HepG2 (cell line): ENCODE data around the gene MXRA8. TPM values are rescaled to one million over a fixed set of nuclear protein-coding genes. Genes with fewer than 3 reads are reported as not detected.

Experiments
- ATAC-seq: fragments of 200-7000 bp; cut with Tn5 transposase; 3 replicates; pipeline ENCODE4 v1.9.1; 2020; ENCODE audit warnings: mild to moderate bottlenecking, moderate library complexity
- BruUV-seq: library from RNA; stranded (reverse); fragments of 400-500 nt; replicated peaks from 2 replicates; lab custom pipeline; 2021; lab: Mats Ljungman, UMichigan
- CTCF ChIA-PET: fragments of 300-600 bp; formaldehyde crosslinking; extraction: SDS; loops from one replicate; lab custom pipeline; 2021; ENCODE audit warnings: low total read pairs, inconsistent platforms, low intra/inter-chr PET ratio; lab: Yijun Ruan, JAX
- POLR2A ChIA-PET: fragments of 350-600 bp; sonication (Branson Sonifier 250); formaldehyde crosslinking; loops from one replicate; lab custom pipeline; 2020; ENCODE audit warnings: antibody characterized with exemption, inconsistent platforms; lab: Yijun Ruan, JAX
- DNase-seq: peaks from one replicate; pipeline ENCODE4 v3.0.0-alpha.2; 2015; ENCODE audit warnings: low spot score
- FAIRE-seq: peaks from 3 replicates; lab custom pipeline; 2011; peaks lifted over from hg19 to GRCh38; lab: Jason Lieb, UNC
- H2AFZ ChIP-seq: one replicate; pipeline ENCODE4 v1.6.1; 2011; ENCODE audit warnings: low read length, inconsistent platforms
- H3K27ac ChIP-seq: fragments of 300-600 bp; 3 replicates; pipeline ENCODE4 v1.8.0; 2011; ENCODE audit warnings: mixed run types, mild to moderate bottlenecking, mixed read lengths, low read length, inconsistent platforms; ENCODE audit not compliant: insufficient read depth; ENCODE audit errors: extremely low read length
- H3K27me3 ChIP-seq, 2 experiments: fragments of 200-600 bp in 1 of 2; 2 replicates in 1 of 2; 3 replicates in 1 of 2; pipeline versions ENCODE4 v1.6.0 to v1.8.0; 2011; ENCODE audit warnings: low read length in 2 of 2, mild to moderate bottlenecking in 2 of 2, moderate library complexity in 2 of 2, inconsistent platforms in 1 of 2; ENCODE audit not compliant: insufficient read depth in 2 of 2, control insufficient read depth in 1 of 2
- H3K36me3 ChIP-seq, 2 experiments: fragments of 200-600 bp in 1 of 2; replicated peaks in 1 of 2; 2 replicates in 1 of 2; 3 replicates in 1 of 2; pipeline versions ENCODE4 v1.5.1 to v1.8.0; 2011; ENCODE audit warnings: low read length in 2 of 2, inconsistent platforms in 1 of 2; ENCODE audit not compliant: insufficient read depth in 2 of 2, control insufficient read depth in 1 of 2
- H3K4me1 ChIP-seq: 2 replicates; pipeline ENCODE4 v1.5.1; 2012; ENCODE audit warnings: low read length, inconsistent platforms; ENCODE audit not compliant: insufficient read depth
- H3K4me2 ChIP-seq: 2 replicates; pipeline ENCODE4 v1.6.0; 2011; ENCODE audit warnings: low read depth, low read length, inconsistent platforms
- H3K4me3 ChIP-seq, 3 experiments: fragments of 200-600 bp in 1 of 3; sonication (generic), shearing (Covaris generic) in 1 of 3; replicated peaks in 1 of 3; 2 replicates each; pipeline ENCODE4 v1.5.1; 2011 to 2016; ENCODE audit warnings: low read length in 3 of 3, inconsistent platforms in 2 of 3, low read depth in 2 of 3, mild to moderate bottlenecking in 2 of 3, control low read depth in 1 of 3, mixed read lengths in 1 of 3; ENCODE audit not compliant: insufficient read depth in 1 of 3
- H3K79me2 ChIP-seq: one replicate; pipeline ENCODE4 v1.6.1; 2011; ENCODE audit warnings: low read length, inconsistent platforms; ENCODE audit not compliant: insufficient read depth
- H3K9ac ChIP-seq: 2 replicates; pipeline ENCODE4 v1.6.0; 2011; ENCODE audit warnings: mild to moderate bottlenecking, low read depth, low read length, inconsistent platforms; ENCODE audit not compliant: insufficient read depth
- H3K9me3 ChIP-seq: 2 replicates; pipeline ENCODE4 v1.5.1; 2012; ENCODE audit warnings: mild to moderate bottlenecking, low read length
- H4K20me1 ChIP-seq: 2 replicates; pipeline ENCODE4 v1.6.0; 2011; ENCODE audit warnings: inconsistent platforms, mild to moderate bottlenecking, low read length, moderate library complexity; ENCODE audit not compliant: insufficient read depth
- CCAR2 ChIP-seq: fragments of 200-400 bp; formaldehyde crosslinking; optimal IDR thresholded peaks from 2 replicates; pipeline ENCODE3; 2018; ENCODE audit warnings: low read depth, mild to moderate bottlenecking, low read length, moderate library complexity
- DMAP1 ChIP-seq: IDR thresholded peaks from 2 replicates; pipeline ENCODE4 v1.6.1; 2016
- EP300 ChIP-seq, 3 experiments: sonication (generic) in 1 of 3; formaldehyde crosslinking in 1 of 3; IDR thresholded peaks; 2 replicates each; pipeline versions ENCODE4 v1.5.1 to v1.6.1; 2011 to 2020; ENCODE audit warnings: low read depth in 2 of 3, low read length in 2 of 3, borderline replicate concordance in 1 of 3, improper control_type of control experiment in 1 of 3, mild to moderate bottlenecking in 1 of 3, missing genetic modification reagents in 1 of 3, moderate library complexity in 1 of 3
- HOXD1 ChIP-seq: sonication (generic); formaldehyde crosslinking; IDR thresholded peaks from 2 replicates; pipeline ENCODE4 v1.5.0; 2020; ENCODE audit warnings: missing genetic modification reagents
- KLF11 ChIP-seq: IDR thresholded peaks from 2 replicates; pipeline ENCODE4 v1.6.1; 2016; ENCODE audit warnings: missing compliant biosample characterization
- KMT2A ChIP-seq: sonication (generic); formaldehyde crosslinking; IDR thresholded peaks from 2 replicates; pipeline ENCODE4 v1.4.0; 2020; ENCODE audit warnings: missing genetic modification reagents
- MAF1 ChIP-seq: sonication (generic); formaldehyde crosslinking; IDR thresholded peaks from 2 replicates; pipeline ENCODE4 v1.5.0; 2020; ENCODE audit warnings: missing genetic modification reagents, borderline replicate concordance
- NFIB ChIP-seq: sonication (generic); formaldehyde crosslinking; IDR thresholded peaks from 2 replicates; pipeline ENCODE4 v1.9.0; 2021; ENCODE audit warnings: missing genetic modification reagents, mild to moderate bottlenecking, borderline replicate concordance
- SNAI1 ChIP-seq: sonication (generic); formaldehyde crosslinking; IDR thresholded peaks from 2 replicates; pipeline ENCODE4 v1.5.0; 2020; ENCODE audit warnings: mild to moderate bottlenecking, missing genetic modification reagents, borderline replicate concordance
- ZNF225 ChIP-seq: sonication (generic); formaldehyde crosslinking; IDR thresholded peaks from 2 replicates; pipeline ENCODE4 v1.4.0; 2020; ENCODE audit warnings: mild to moderate bottlenecking, missing genetic modification reagents
- ZNF263 ChIP-seq: sonication (generic); formaldehyde crosslinking; IDR thresholded peaks from 2 replicates; pipeline ENCODE4 v1.4.0; 2020; ENCODE audit warnings: missing genetic modification reagents
- ZNF335 ChIP-seq: sonication (generic); formaldehyde crosslinking; IDR thresholded peaks from 2 replicates; pipeline ENCODE4 v1.4.0; 2020; ENCODE audit warnings: missing genetic modification reagents
- ZNF616 ChIP-seq: sonication (generic); formaldehyde crosslinking; IDR thresholded peaks from 2 replicates; pipeline ENCODE4 v1.5.0; 2020; ENCODE audit warnings: low read depth, mild to moderate bottlenecking, missing genetic modification reagents
- ZNF766 ChIP-seq: sonication (generic); formaldehyde crosslinking; IDR thresholded peaks from 2 replicates; pipeline ENCODE4 v1.5.0; 2020; ENCODE audit warnings: missing genetic modification reagents, borderline replicate concordance
- ZNF775 ChIP-seq: sonication (generic); formaldehyde crosslinking; IDR thresholded peaks from 2 replicates; pipeline ENCODE4 v1.4.0; 2020; ENCODE audit warnings: missing genetic modification reagents, mild to moderate bottlenecking, moderate library complexity, borderline replicate concordance
- WGBS: methylation state at CpG from one replicate; pipeline ENCODE4 v1.1.6; 2017; ENCODE audit warnings: low lambda C conversion rate; 5-methylcytosine and 5-hydroxymethylcytosine counted together
- in situ Hi-C: cut with HindIII; loops from 2 replicates; pipeline ENCODE4 v1.10.0; 2017; ENCODE audit warnings: low pct_unique_long_range_greater_than_20kb; ENCODE audit not compliant: extremely low pct_ligation_motif_present
- intact Hi-C: fragments of 100-400 bp; cut with micrococcal nuclease; formaldehyde crosslinking; loops from one replicate; pipeline ENCODE4 v1.10.0; 2022; ENCODE audit not compliant: unreplicated experiment
- polyA plus RNA-seq, 8 experiments: library from polyadenylated mRNA; depleted of rRNA in 3 of 8; stranded (reverse) in 7 of 8; unstranded in 1 of 8; fragments of >200 nt; fragmentation: Illumina TruSeq in 4 of 8; extraction: Trizol in 4 of 8; gene quantifications; 2 replicates each; pipeline versions ENCODE4 v1.2.1 to v1.2.3, GENCODE V29; 2011 to 2016; ENCODE audit warnings: low read depth in 4 of 8, missing spikeins in 1 of 8, mixed read lengths in 1 of 8; ENCODE audit not compliant: insufficient read depth in 1 of 8
- total RNA-seq, 5 experiments: library from RNA; depleted of rRNA; stranded (reverse); fragments of >200 nt; fragmentation: Illumina TruSeq; extraction: Trizol; gene quantifications; 2 replicates each; pipeline ENCODE4 v1.2.3, GENCODE V29; 2016; ENCODE audit warnings: low read depth in 1 of 5
- TF ChIP-seq, protein P1 (sequence below): sonication (generic); formaldehyde crosslinking; IDR thresholded peaks from 2 replicates; pipeline ENCODE4 v1.4.0; 2020; ENCODE audit warnings: missing genetic modification reagents, mild to moderate bottlenecking, borderline replicate concordance
- TF ChIP-seq, protein P2 (sequence below): IDR thresholded peaks from 2 replicates; pipeline ENCODE4 v1.6.1; 2016; ENCODE audit warnings: missing biosample characterization, missing genetic modification reagents, low read depth
- TF ChIP-seq, protein P3 (sequence below): IDR thresholded peaks from 2 replicates; pipeline ENCODE4 v1.6.1; 2016; ENCODE audit warnings: missing genetic modification reagents, missing compliant biosample characterization
- TF ChIP-seq, protein P4 (sequence below): IDR thresholded peaks from 2 replicates; pipeline ENCODE4 v1.6.1; 2012; ENCODE audit warnings: low read depth, low read length, improper control_type of control experiment

Gene MXRA8
- total and polyA plus RNA-seq, 2 of the 13 experiments (the other 11 are each of a cell fraction or from before 2014, with no cell fraction given) = 19.8 to 44.8 TPM

DNA sequence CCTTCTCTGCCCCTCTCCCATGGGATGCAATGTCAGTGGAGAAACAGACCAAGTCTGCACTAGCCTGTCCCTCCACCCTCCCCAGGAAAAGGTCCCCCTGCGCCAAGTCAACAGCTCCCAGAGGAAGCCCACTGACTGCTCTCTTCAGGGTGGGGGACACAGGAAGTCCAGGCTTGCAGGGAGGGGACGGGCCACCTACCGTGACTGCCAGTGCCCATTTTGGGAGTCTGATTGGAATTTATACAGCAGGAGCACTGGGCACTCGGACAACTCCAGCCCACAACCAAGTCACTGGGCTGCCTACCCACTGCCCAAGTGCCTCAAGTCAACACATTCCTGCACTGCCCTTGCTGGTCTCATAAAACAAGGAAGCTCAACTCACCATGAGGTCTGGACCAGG, 34.7 kb upstream of the MXRA8 start (continued):
- TF ChIP-seq KMT2A (no peak), CCAR2 (no peak), ZNF263 (CRISPR knock-in tag) (no peak), EP300 (IDR thresholded peaks at IDR 0.05; ENCODE audit: low read depth in 2 of 2, low read length in 2 of 2) (no peak), EP300 (CRISPR knock-in tag; IDR thresholded peaks at IDR 0.05; ENCODE audit: borderline replicate concordance) (no peak), ZNF335 (CRISPR knock-in tag) (no peak), SNAI1 (no peak), KLF11 (CRISPR knock-in tag) (no peak)
- TF ChIP-seq, protein P1, sequence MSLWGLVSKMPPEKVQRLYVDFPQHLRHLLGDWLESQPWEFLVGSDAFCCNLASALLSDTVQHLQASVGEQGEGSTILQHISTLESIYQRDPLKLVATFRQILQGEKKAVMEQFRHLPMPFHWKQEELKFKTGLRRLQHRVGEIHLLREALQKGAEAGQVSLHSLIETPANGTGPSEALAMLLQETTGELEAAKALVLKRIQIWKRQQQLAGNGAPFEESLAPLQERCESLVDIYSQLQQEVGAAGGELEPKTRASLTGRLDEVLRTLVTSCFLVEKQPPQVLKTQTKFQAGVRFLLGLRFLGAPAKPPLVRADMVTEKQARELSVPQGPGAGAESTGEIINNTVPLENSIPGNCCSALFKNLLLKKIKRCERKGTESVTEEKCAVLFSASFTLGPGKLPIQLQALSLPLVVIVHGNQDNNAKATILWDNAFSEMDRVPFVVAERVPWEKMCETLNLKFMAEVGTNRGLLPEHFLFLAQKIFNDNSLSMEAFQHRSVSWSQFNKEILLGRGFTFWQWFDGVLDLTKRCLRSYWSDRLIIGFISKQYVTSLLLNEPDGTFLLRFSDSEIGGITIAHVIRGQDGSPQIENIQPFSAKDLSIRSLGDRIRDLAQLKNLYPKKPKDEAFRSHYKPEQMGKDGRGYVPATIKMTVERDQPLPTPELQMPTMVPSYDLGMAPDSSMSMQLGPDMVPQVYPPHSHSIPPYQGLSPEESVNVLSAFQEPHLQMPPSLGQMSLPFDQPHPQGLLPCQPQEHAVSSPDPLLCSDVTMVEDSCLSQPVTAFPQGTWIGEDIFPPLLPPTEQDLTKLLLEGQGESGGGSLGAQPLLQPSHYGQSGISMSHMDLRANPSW (CRISPR knock-in tag) = no peak

DNA sequence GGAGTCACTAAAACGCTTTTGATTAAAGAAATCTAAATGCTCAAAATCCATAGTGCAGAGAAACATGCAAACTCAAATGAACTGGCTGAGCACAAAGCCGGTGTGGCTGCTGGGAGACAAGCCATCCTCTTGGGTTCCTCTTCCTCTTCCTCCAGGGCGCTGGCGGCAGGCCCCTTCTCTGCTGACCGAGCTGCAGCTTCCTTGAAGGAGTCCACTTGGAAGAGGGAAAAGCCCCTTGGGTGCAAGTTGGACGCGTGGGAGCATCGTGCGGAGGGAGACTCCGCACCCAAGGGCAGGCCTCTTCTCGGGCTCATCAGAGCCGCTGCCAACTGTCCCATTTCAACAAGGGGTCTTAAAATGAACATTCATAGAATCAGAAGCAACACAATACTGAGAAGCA, 32.9 kb upstream of the MXRA8 start:
- no peak overlapping the region for H3K4me3 ChIP-seq
- H4K20me1 ChIP-seq = no peaks in the 10 kb centered on the region; the same call in 1 of the 2 replicates
- 97% methylated on average over 12 of the region's 12 CpGs for WGBS
- H3K9me3 ChIP-seq = no peaks in the 10 kb centered on the region
- no peaks in the 10 kb centered on the region for H3K27me3 ChIP-seq
- H3K79me2 ChIP-seq = peaks cover 15% of the 10 kb centered on the region
- intact Hi-C loops = no loop called here
- in situ Hi-C loops = no loop called here
- no peaks in the 10 kb centered on the region for H3K4me1 ChIP-seq
- FAIRE-seq = no peak
- H3K27ac ChIP-seq = no peak overlapping the region
- no peak overlapping the region for H3K4me2 ChIP-seq
- H3K36me3 ChIP-seq = peaks cover 36 to 92% of the 10 kb centered on the region in 2 experiments
- BruUV-seq = no TSS peak
- ChIA-PET POLR2A (interaction anchor here (0.6 to 6.1 kb wide), 3 partner anchors 10 to 52 kb away, joined by 3 to 43 read pairs (median 3); partner anchors contain the start of gene CCNL2), CTCF (no interaction called here)
- DNase-seq = no peak
- no peak overlapping the region for H3K9ac ChIP-seq
- H2AFZ ChIP-seq = no peak overlapping the region
- ATAC-seq = no peak
- no peak for TF ChIP-seq DMAP1 (CRISPR knock-in tag)
- no peak for TF ChIP-seq MAF1
- no peak for TF ChIP-seq NFIB
- TF ChIP-seq, protein P2, sequence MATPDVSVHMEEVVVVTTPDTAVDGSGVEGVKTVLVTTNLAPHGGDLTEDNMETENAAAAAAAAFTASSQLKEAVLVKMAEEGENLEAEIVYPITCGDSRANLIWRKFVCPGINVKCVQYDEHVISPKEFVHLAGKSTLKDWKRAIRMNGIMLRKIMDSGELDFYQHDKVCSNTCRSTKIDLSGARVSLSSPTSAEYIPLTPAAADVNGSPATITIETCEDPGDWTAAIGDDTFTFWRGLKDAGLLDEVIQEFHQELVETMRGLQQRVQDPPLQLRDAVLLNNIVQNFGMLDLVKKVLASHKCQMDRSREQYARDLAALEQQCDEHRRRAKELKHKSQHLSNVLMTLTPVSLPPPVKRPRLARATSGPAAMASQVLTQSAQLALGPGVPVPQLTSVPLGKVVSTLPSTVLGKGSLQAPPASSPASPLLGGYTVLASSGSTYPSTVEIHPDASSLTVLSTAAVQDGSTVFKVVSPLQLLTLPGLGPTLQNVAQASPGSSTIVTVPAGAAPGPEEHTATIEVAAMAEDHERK = no peak
- TF ChIP-seq ZNF225 (CRISPR knock-in tag) = no peak
- no peak for TF ChIP-seq ZNF766 (CRISPR knock-in tag)
- TF ChIP-seq, protein P3, sequence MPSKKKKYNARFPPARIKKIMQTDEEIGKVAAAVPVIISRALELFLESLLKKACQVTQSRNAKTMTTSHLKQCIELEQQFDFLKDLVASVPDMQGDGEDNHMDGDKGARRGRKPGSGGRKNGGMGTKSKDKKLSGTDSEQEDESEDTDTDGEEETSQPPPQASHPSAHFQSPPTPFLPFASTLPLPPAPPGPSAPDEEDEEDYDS (CRISPR knock-in tag) = no peak
- TF ChIP-seq ZNF616 = no peak
- TF ChIP-seq ZNF775 = no peak
- TF ChIP-seq, protein P4, sequence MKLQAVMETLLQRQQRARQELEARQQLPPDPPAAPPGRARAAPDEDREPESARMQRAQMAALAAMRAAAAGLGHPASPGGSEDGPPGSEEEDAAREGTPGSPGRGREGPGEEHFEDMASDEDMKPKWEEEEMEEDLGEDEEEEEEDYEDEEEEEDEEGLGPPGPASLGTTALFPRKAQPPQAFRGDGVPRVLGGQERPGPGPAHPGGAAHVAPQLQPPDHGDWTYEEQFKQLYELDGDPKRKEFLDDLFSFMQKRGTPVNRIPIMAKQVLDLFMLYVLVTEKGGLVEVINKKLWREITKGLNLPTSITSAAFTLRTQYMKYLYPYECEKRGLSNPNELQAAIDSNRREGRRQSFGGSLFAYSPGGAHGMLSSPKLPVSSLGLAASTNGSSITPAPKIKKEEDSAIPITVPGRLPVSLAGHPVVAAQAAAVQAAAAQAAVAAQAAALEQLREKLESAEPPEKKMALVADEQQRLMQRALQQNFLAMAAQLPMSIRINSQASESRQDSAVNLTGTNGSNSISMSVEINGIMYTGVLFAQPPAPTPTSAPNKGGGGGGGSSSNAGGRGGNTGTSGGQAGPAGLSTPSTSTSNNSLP = no peak
- no peak for TF ChIP-seq HOXD1
